Activated naive CD4-positive, alpha-beta T cell treated with anti-CD3 and anti-CD28 coated beads for 36 hours (primary cell): ENCODE data around the gene ZNF267. TPM values are rescaled to one million over a fixed set of nuclear protein-coding genes. Genes with fewer than 3 reads are reported as not detected.
A peak's percentile ranks its signal among the peaks of the same experiment; 100 is the strongest.
"Not testable (repeated sequence)": the region's sequence is repeated elsewhere in the genome, so short reads cannot be mapped to it uniquely, and the experiment has no call there.

ENCODE experiments used
- CTCF ChIA-PET: fragments of 350-600 bp; sonication (Branson Sonifier 250); formaldehyde crosslinking; loops from one replicate; lab custom pipeline; 2021; ENCODE audit warnings: antibody characterized with exemption; lab: Charles Lee
- DNase-seq: peaks from one replicate; pipeline ENCODE4 v3.0.0-alpha.2; 2020
- H3K27ac Mint-ChIP-seq: one replicate; pipeline ENCODE4 v1.8.0; 2021; ENCODE audit warnings: mild to moderate bottlenecking, mixed read lengths
- H3K27me3 Mint-ChIP-seq: one replicate; pipeline ENCODE4 v1.8.0; 2021; ENCODE audit warnings: low read depth, mixed read lengths
- H3K36me3 Mint-ChIP-seq: one replicate; pipeline ENCODE4 v1.8.0; 2021; ENCODE audit warnings: low read depth, mixed read lengths
- H3K4me1 Mint-ChIP-seq: one replicate; pipeline ENCODE4 v1.8.0; 2021; ENCODE audit warnings: low read depth, mixed read lengths
- H3K4me3 Mint-ChIP-seq: one replicate; pipeline ENCODE4 v1.8.0; 2021; ENCODE audit warnings: mild to moderate bottlenecking, moderate library complexity, mixed read lengths
- H3K9me3 Mint-ChIP-seq: one replicate; pipeline ENCODE4 v1.8.0; 2021; ENCODE audit warnings: mixed read lengths
- intact Hi-C: fragments of 100-400 bp; cut with micrococcal nuclease; formaldehyde crosslinking; loops from one replicate; pipeline ENCODE4 v1.15.1; 2023
- total RNA-seq, 2 experiments: library from RNA; stranded (reverse); gene quantifications; one replicate each; pipeline ENCODE4 v1.2.3, GENCODE V29; 2021

ZNF267 gene
- total RNA-seq, 2 experiments from 2014 or later: 58.7 to 59.7 TPM

- intact Hi-C loops, H3K36me3 Mint-ChIP-seq, H3K27me3 Mint-ChIP-seq, H3K4me3 Mint-ChIP-seq, H3K4me1 Mint-ChIP-seq, H3K27ac Mint-ChIP-seq, H3K9me3 Mint-ChIP-seq: not testable (repeated sequence)
- DNase-seq: peak; percentile 8
- CTCF ChIA-PET: interaction anchor here (0.7 kb wide), 1 partner anchor 74 kb away, joined by 3 read pairs; no protein-coding TSS in a partner anchor
These were observed 82.6 kb downstream of the ZNF267 start for GRCh38 chr16:31956221-31956620.

- H3K27ac Mint-ChIP-seq, CTCF ChIA-PET, H3K4me1 Mint-ChIP-seq, intact Hi-C loops, H3K27me3 Mint-ChIP-seq, H3K4me3 Mint-ChIP-seq, H3K9me3 Mint-ChIP-seq, H3K36me3 Mint-ChIP-seq, DNase-seq: not testable (repeated sequence)
These were observed 86.7 kb downstream of the ZNF267 start for GRCh38 chr16:31960186-31960910.
